ENCODE measurements around the gene AP3D1. TPM values are rescaled to one million over a fixed set of nuclear protein-coding genes. Genes with fewer than 3 reads are reported as not detected.

AP3D1 gene
- total and polyA plus RNA-seq, 2 donors from 2014 or later = 68.4 to 125 TPM

- FAIRE-seq = no peak
- intact Hi-C loops (cut with DNase I) = no loop called here
- Histone ChIP-seq H3K27me3 (ENCODE audit: control insufficient read depth, insufficient read depth, low read length) (no peaks in the 10 kb centered on the region), H3K9ac (ENCODE audit: low read length in 3 of 3) (no peak overlapping the region), H3K27ac (ENCODE audit: low read depth in 2 of 2, low read length in 2 of 2) (no peak overlapping the region), H3K36me3 (ENCODE audit: control insufficient read depth in 2 of 3, insufficient read depth in 3 of 3, low read length in 3 of 3) (peaks cover 0 to 62% (median 42%) of the 10 kb centered on the region in 3 donors), H3K4me1 (ENCODE audit: control insufficient read depth in 2 of 3, insufficient read depth in 2 of 3, low read depth in 1 of 3, low read length in 3 of 3) (no peaks in the 10 kb centered on the region), H3K4me3 (ENCODE audit: low read length in 3 of 3) (no peak overlapping the region), H3K9me3 (ENCODE audit: control insufficient read depth in 2 of 3, insufficient read depth in 1 of 3, low read length in 3 of 3) (no peaks in the 10 kb centered on the region)
- no peak for TF ChIP-seq CTCF (IDR thresholded peaks at IDR 0.05; ENCODE audit: borderline replicate concordance, extremely low read depth, insufficient read depth)
- no peak for DNase-seq
These were observed 34.9 kb downstream of the AP3D1 start for GRCh38 chr19:2116507-2116906.

GRCh38 chr19:2115911-2116426 is 35.4 kb downstream of the AP3D1 start:
- no peak for DNase-seq
- Histone ChIP-seq H3K9ac (ENCODE audit: low read length in 3 of 3) (no peak overlapping the region), H3K4me3 (ENCODE audit: low read length in 3 of 3) (no peak overlapping the region), H3K36me3 (ENCODE audit: control insufficient read depth in 2 of 3, insufficient read depth in 3 of 3, low read length in 3 of 3) (peaks cover 0 to 67% (median 40%) of the 10 kb centered on the region in 3 donors), H3K27me3 (ENCODE audit: control insufficient read depth, insufficient read depth, low read length) (no peaks in the 10 kb centered on the region), H3K27ac (ENCODE audit: low read depth in 2 of 2, low read length in 2 of 2) (no peak overlapping the region), H3K4me1 (ENCODE audit: control insufficient read depth in 2 of 3, insufficient read depth in 2 of 3, low read depth in 1 of 3, low read length in 3 of 3) (no peaks in the 10 kb centered on the region), H3K9me3 (ENCODE audit: control insufficient read depth in 2 of 3, insufficient read depth in 1 of 3, low read length in 3 of 3) (no peaks in the 10 kb centered on the region)
- no peak for FAIRE-seq
- TF ChIP-seq CTCF (IDR thresholded peaks at IDR 0.05; ENCODE audit: borderline replicate concordance, extremely low read depth, insufficient read depth) = no peak
- intact Hi-C loops (cut with DNase I) = no loop called here

GRCh38 chr19:2115324-2115723 is 36.0 kb downstream of the AP3D1 start:
- peaks cover 0 to 68% (median 43%) of the 10 kb centered on the region in 3 donors for H3K36me3 ChIP-seq (ENCODE audit: control insufficient read depth in 2 of 3, insufficient read depth in 3 of 3, low read length in 3 of 3)
- no peak for TF ChIP-seq CTCF (IDR thresholded peaks at IDR 0.05; ENCODE audit: borderline replicate concordance, extremely low read depth, insufficient read depth)

GRCh38 chr19:2114821-2115220 is 36.5 kb downstream of the AP3D1 start:
- Histone ChIP-seq H3K27ac (ENCODE audit: low read depth in 2 of 2, low read length in 2 of 2) (no peak overlapping the region), H3K27me3 (ENCODE audit: control insufficient read depth, insufficient read depth, low read length) (no peaks in the 10 kb centered on the region), H3K4me3 (ENCODE audit: low read length in 3 of 3) (no peak overlapping the region), H3K36me3 (ENCODE audit: control insufficient read depth in 2 of 3, insufficient read depth in 3 of 3, low read length in 3 of 3) (peaks cover 0 to 70% (median 47%) of the 10 kb centered on the region in 3 donors), H3K9me3 (ENCODE audit: control insufficient read depth in 2 of 3, insufficient read depth in 1 of 3, low read length in 3 of 3) (no peaks in the 10 kb centered on the region), H3K9ac (ENCODE audit: low read length in 3 of 3) (no peak overlapping the region), H3K4me1 (ENCODE audit: control insufficient read depth in 2 of 3, insufficient read depth in 2 of 3, low read depth in 1 of 3, low read length in 3 of 3) (no peaks in the 10 kb centered on the region)
- intact Hi-C loops (cut with DNase I) = no loop called here
- FAIRE-seq = no peak
- DNase-seq = no peak
- no peak for TF ChIP-seq CTCF (IDR thresholded peaks at IDR 0.05; ENCODE audit: borderline replicate concordance, extremely low read depth, insufficient read depth)

More at GRCh38 chr19:2115324-2115723, 36.0 kb downstream of the AP3D1 start:
- no peaks in the 10 kb centered on the region for H3K4me1 ChIP-seq (ENCODE audit: control insufficient read depth in 2 of 3, insufficient read depth in 2 of 3, low read depth in 1 of 3, low read length in 3 of 3)
- no peak for DNase-seq
- no peaks in the 10 kb centered on the region for H3K9me3 ChIP-seq (ENCODE audit: control insufficient read depth in 2 of 3, insufficient read depth in 1 of 3, low read length in 3 of 3)
- no peak overlapping the region for H3K4me3 ChIP-seq (ENCODE audit: low read length in 3 of 3)
- H3K9ac ChIP-seq (ENCODE audit: low read length in 3 of 3) = no peak overlapping the region
- no peak overlapping the region for H3K27ac ChIP-seq (ENCODE audit: low read depth in 2 of 2, low read length in 2 of 2)
- intact Hi-C loops (cut with DNase I) = no loop called here
- no peaks in the 10 kb centered on the region for H3K27me3 ChIP-seq (ENCODE audit: control insufficient read depth, insufficient read depth, low read length)
- no peak for FAIRE-seq
